Suprapubic skin (tissue), 4 donors: ENCODE results near the gene CD4.

Experiments used
- EP300 ChIP-seq: sonication (generic); formaldehyde crosslinking; IDR thresholded peaks from one replicate; pipeline ENCODE4 v1.6.1; 2017; ENCODE audit warnings: antibody characterized with exemption
- POLR2A ChIP-seq, 2 donors: fragments of 450-650 bp; IDR thresholded peaks; one replicate each; pipeline ENCODE4 v1.6.1; 2017; ENCODE audit warnings: antibody characterized with exemption in 2 of 2, mild to moderate bottlenecking in 2 of 2, moderate library complexity in 2 of 2
- POLR2AphosphoS5 ChIP-seq, 3 donors: sonication (generic); formaldehyde crosslinking; IDR thresholded peaks; one replicate each; pipeline ENCODE4 v1.6.1; 2017; ENCODE audit warnings: antibody characterized with exemption in 3 of 3
- TF ChIP-seq, protein P1 (sequence below), 2 donors: fragments of 200-600 bp in 1 of 2; fragments of 450-650 bp in 1 of 2; sonication (generic) in 1 of 2; IDR thresholded peaks; one replicate each; pipeline ENCODE4 v1.5.1; 2016 to 2019; ENCODE audit warnings: antibody characterized with exemption in 2 of 2, mild to moderate bottlenecking in 1 of 2, moderate library complexity in 1 of 2

GRCh38 chr12:6836851-6837250, 47.5 kb downstream of the CD4 start:
- TF ChIP-seq, protein P1, sequence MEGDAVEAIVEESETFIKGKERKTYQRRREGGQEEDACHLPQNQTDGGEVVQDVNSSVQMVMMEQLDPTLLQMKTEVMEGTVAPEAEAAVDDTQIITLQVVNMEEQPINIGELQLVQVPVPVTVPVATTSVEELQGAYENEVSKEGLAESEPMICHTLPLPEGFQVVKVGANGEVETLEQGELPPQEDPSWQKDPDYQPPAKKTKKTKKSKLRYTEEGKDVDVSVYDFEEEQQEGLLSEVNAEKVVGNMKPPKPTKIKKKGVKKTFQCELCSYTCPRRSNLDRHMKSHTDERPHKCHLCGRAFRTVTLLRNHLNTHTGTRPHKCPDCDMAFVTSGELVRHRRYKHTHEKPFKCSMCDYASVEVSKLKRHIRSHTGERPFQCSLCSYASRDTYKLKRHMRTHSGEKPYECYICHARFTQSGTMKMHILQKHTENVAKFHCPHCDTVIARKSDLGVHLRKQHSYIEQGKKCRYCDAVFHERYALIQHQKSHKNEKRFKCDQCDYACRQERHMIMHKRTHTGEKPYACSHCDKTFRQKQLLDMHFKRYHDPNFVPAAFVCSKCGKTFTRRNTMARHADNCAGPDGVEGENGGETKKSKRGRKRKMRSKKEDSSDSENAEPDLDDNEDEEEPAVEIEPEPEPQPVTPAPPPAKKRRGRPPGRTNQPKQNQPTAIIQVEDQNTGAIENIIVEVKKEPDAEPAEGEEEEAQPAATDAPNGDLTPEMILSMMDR (IDR thresholded peaks at IDR 0.05), result no peak
- TF ChIP-seq POLR2AphosphoS5 (IDR thresholded peaks at IDR 0.05), result no peak
- no peak for TF ChIP-seq POLR2A (IDR thresholded peaks at IDR 0.05)
- no peak for TF ChIP-seq EP300
